ENCODE results near the gene ADAMTSL4.

ADAMTSL4 gene

DNA sequence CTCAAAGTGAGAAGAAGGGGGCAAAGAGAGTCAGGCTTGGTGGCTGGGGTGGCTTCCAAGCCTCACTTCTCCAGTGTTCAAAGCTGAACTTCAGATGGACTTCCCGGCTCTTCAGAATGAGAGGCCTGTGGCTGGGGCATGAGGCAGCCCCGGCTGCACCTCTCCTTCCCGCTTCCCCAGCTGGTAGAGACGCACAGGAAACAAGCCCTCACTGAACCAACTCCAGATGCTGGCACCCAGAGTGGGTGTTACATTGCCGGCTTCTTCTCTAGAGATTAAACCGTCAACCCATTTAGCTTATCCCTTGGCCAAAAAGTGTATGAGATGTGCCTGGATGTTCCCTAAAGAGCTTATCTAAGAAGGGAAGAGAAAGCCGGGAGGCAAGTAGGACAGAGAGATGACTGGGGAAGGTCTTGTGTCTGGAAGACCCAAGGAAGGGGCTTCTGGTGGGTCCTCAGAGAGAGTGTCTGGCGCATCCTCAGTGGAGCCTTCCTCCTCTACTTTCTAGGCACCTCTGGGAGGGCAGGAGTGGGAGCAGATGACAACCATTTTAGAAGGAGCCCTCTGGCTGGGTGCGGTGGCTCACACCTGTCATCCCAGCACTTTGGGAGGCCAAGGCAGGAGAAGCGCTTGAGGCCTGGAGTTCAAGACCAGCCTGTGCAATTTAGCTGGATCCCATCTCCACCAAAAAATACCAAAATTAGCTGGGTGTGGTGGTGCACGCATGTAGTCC is 2.0 kb downstream of the ADAMTSL4 start:
- Histone ChIP-seq H3K79me2 (ENCODE audit: control insufficient read depth, insufficient read depth, low read length) (no peaks in the 10 kb centered on the region), H3K27ac (ENCODE audit: low read depth, low read length) (peak overlapping the region; percentile 23), H3K4ac (ENCODE audit: low read depth, low read length) (no peak overlapping the region), H2BK5ac (ENCODE audit: low read length) (no peak overlapping the region), H3K56ac (ENCODE audit: low read length) (no peak overlapping the region), H2BK120ac (ENCODE audit: low read depth, low read length) (no peak overlapping the region), H3K36me3 (ENCODE audit: control insufficient read depth, insufficient read depth, low read length) (no peaks in the 10 kb centered on the region), H3K23ac (ENCODE audit: low read length) (no peak overlapping the region), H3K4me2 (ENCODE audit: low read length) (no peak overlapping the region), H2AK5ac (ENCODE audit: low read length) (no peak overlapping the region), H4K8ac (ENCODE audit: low read depth, low read length) (no peak overlapping the region), H3K27me3 (ENCODE audit: insufficient read depth, low read length, poor library complexity) (no peaks in the 10 kb centered on the region), H3K9ac (ENCODE audit: low read length) (no peak overlapping the region), H3K18ac (ENCODE audit: low read length) (no peak overlapping the region), H3K4me1 (ENCODE audit: control insufficient read depth, low read depth, low read length) (no peaks in the 10 kb centered on the region), H3K4me3 (ENCODE audit: low read length) (no peak overlapping the region), H4K5ac (ENCODE audit: low read length) (no peak overlapping the region), H3K79me1 (ENCODE audit: low read length) (no peaks in the 10 kb centered on the region), H2BK15ac (replicated peaks; ENCODE audit: low read depth) (no peak overlapping the region)
- no peak for DNase-seq
- no CpG with 5 or more reads among the region's 11 CpGs for WGBS (ENCODE audit: extremely low coverage, insufficient coverage, low lambda C conversion rate)

DNA sequence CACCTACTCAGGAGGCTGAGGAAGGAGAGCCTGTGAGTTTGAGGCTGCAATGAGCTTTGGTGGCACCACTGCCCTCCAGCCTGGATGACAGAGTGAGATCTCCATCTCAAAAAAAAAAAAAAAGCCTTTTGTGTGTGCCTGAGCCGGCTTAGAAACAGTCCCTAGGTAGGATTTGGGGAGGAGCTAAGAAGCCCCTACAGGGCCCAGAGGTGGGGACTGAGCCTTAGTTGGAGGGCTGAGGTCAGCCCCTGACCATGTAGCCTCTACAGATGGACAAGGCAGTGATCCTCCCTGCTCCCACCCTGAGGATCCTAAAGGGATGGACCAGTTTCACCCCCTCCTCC is 2.5 kb downstream of the ADAMTSL4 start:
- Histone ChIP-seq H2BK15ac (replicated peaks; ENCODE audit: low read depth) (no peak overlapping the region), H3K27me3 (ENCODE audit: insufficient read depth, low read length, poor library complexity) (no peaks in the 10 kb centered on the region), H3K18ac (ENCODE audit: low read length) (no peak overlapping the region), H4K5ac (ENCODE audit: low read length) (no peak overlapping the region), H2BK120ac (ENCODE audit: low read depth, low read length) (no peak overlapping the region), H3K79me2 (ENCODE audit: control insufficient read depth, insufficient read depth, low read length) (no peaks in the 10 kb centered on the region), H3K27ac (ENCODE audit: low read depth, low read length) (no peak overlapping the region), H4K8ac (ENCODE audit: low read depth, low read length) (no peak overlapping the region), H3K9ac (ENCODE audit: low read length) (no peak overlapping the region), H3K4ac (ENCODE audit: low read depth, low read length) (no peak overlapping the region), H2AK5ac (ENCODE audit: low read length) (no peak overlapping the region), H3K79me1 (ENCODE audit: low read length) (no peaks in the 10 kb centered on the region), H3K4me3 (ENCODE audit: low read length) (no peak overlapping the region), H3K4me2 (ENCODE audit: low read length) (no peak overlapping the region), H3K4me1 (ENCODE audit: control insufficient read depth, low read depth, low read length) (no peaks in the 10 kb centered on the region), H3K23ac (ENCODE audit: low read length) (no peak overlapping the region), H3K56ac (ENCODE audit: low read length) (no peak overlapping the region), H3K36me3 (ENCODE audit: control insufficient read depth, insufficient read depth, low read length) (no peaks in the 10 kb centered on the region), H2BK5ac (ENCODE audit: low read length) (no peak overlapping the region)
- WGBS (ENCODE audit: extremely low coverage, insufficient coverage, low lambda C conversion rate): no CpG with 5 or more reads among the region's 1 CpG
- no peak for DNase-seq

DNA sequence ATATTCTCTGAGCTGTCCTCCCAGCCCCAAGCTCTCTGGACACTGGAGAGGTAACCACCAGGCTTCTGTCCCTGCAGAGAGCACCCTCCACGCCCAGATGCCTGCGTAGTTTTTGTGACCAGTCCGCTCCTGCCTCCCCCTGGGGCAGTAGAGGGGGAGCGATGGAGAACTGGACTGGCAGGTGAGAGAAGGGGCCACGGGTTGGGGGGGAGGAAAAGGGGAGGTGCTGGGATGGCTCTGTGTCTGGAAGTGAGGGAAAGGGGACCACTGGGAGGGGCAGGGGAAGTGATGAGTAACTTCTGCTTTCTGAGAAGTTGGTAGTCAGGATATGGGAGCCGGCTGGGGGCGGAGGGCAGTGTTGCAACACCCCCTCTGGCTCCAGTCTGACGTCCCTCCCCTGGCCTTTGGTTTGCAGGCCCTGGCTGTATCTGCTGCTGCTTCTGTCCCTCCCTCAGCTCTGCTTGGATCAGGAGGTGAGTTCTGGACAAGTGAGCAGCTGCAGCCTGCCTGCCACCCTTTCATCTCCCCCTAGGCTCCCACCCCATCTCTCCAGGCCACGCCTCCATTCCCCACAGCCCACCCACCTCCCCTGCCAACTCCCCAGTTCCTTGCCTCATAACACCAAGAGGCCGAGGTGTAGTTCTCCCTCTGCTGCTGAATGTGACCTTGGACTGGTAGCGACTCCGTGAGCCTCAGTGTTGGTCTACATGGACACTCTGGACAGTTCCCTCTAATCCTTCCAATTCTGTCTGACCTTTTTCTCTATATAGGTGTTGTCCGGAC is 3.1 kb downstream of the ADAMTSL4 start:
- WGBS (ENCODE audit: extremely low coverage, insufficient coverage, low lambda C conversion rate): no CpG with 5 or more reads among the region's 13 CpGs
- no peak overlapping the region for H3K4me3 ChIP-seq (ENCODE audit: low read length)
- H3K36me3 ChIP-seq (ENCODE audit: control insufficient read depth, insufficient read depth, low read length): no peaks in the 10 kb centered on the region

GRCh38 chr1:150552911-150553289 is 3.7 kb downstream of the ADAMTSL4 start:
- no peaks in the 10 kb centered on the region for H3K27me3 ChIP-seq (ENCODE audit: insufficient read depth, low read length, poor library complexity)
- H3K9ac ChIP-seq (ENCODE audit: low read length): no peak overlapping the region
- no peak overlapping the region for H3K4me2 ChIP-seq (ENCODE audit: low read length)
- H3K23ac ChIP-seq (ENCODE audit: low read length): no peak overlapping the region
- no peak overlapping the region for H4K8ac ChIP-seq (ENCODE audit: low read depth, low read length)
- H3K4me1 ChIP-seq (ENCODE audit: control insufficient read depth, low read depth, low read length): no peaks in the 10 kb centered on the region
- H3K27ac ChIP-seq (ENCODE audit: low read depth, low read length): no peak overlapping the region
- no peak overlapping the region for H2AK5ac ChIP-seq (ENCODE audit: low read length)
- H3K18ac ChIP-seq (ENCODE audit: low read length): no peak overlapping the region
- H3K79me1 ChIP-seq (ENCODE audit: low read length): no peaks in the 10 kb centered on the region
- no peak overlapping the region for H2BK5ac ChIP-seq (ENCODE audit: low read length)
- no peak for DNase-seq
- H3K4me3 ChIP-seq (ENCODE audit: low read length): no peak overlapping the region
- no peak overlapping the region for H4K5ac ChIP-seq (ENCODE audit: low read length)
- H3K56ac ChIP-seq (ENCODE audit: low read length): peak overlapping the region; percentile 15
- no peak overlapping the region for H3K4ac ChIP-seq (ENCODE audit: low read depth, low read length)
- H3K36me3 ChIP-seq (ENCODE audit: control insufficient read depth, insufficient read depth, low read length): no peaks in the 10 kb centered on the region
- no CpG with 5 or more reads among the region's 12 CpGs for WGBS (ENCODE audit: extremely low coverage, insufficient coverage, low lambda C conversion rate)
- no peaks in the 10 kb centered on the region for H3K79me2 ChIP-seq (ENCODE audit: control insufficient read depth, insufficient read depth, low read length)
- H2BK120ac ChIP-seq (ENCODE audit: low read depth, low read length): no peak overlapping the region
- H2BK15ac ChIP-seq (replicated peaks; ENCODE audit: low read depth): no peak overlapping the region

More for the DNA sequence above, 3.1 kb downstream of the ADAMTSL4 start:
- Histone ChIP-seq H3K9ac (ENCODE audit: low read length) (no peak overlapping the region), H2BK120ac (ENCODE audit: low read depth, low read length) (no peak overlapping the region), H3K4me2 (ENCODE audit: low read length) (no peak overlapping the region), H3K79me1 (ENCODE audit: low read length) (no peaks in the 10 kb centered on the region), H4K5ac (ENCODE audit: low read length) (no peak overlapping the region), H2BK15ac (replicated peaks; ENCODE audit: low read depth) (no peak overlapping the region), H3K56ac (ENCODE audit: low read length) (peak overlapping the region; percentile 6), H3K4ac (ENCODE audit: low read depth, low read length) (no peak overlapping the region), H3K27ac (ENCODE audit: low read depth, low read length) (no peak overlapping the region), H3K27me3 (ENCODE audit: insufficient read depth, low read length, poor library complexity) (no peaks in the 10 kb centered on the region), H3K23ac (ENCODE audit: low read length) (no peak overlapping the region), H4K8ac (ENCODE audit: low read depth, low read length) (no peak overlapping the region), H2AK5ac (ENCODE audit: low read length) (no peak overlapping the region), H3K18ac (ENCODE audit: low read length) (no peak overlapping the region), H3K79me2 (ENCODE audit: control insufficient read depth, insufficient read depth, low read length) (no peaks in the 10 kb centered on the region), H3K4me1 (ENCODE audit: control insufficient read depth, low read depth, low read length) (no peaks in the 10 kb centered on the region), H2BK5ac (ENCODE audit: low read length) (no peak overlapping the region)
- DNase-seq: peak; percentile 77

- no peak for DNase-seq
- Histone ChIP-seq H3K36me3 (ENCODE audit: control insufficient read depth, insufficient read depth, low read length) (no peaks in the 10 kb centered on the region), H3K56ac (ENCODE audit: low read length) (peak overlapping the region; percentile 15), H4K5ac (ENCODE audit: low read length) (no peak overlapping the region), H3K4me2 (ENCODE audit: low read length) (no peak overlapping the region), H2BK120ac (ENCODE audit: low read depth, low read length) (no peak overlapping the region), H3K27ac (ENCODE audit: low read depth, low read length) (no peak overlapping the region), H2BK5ac (ENCODE audit: low read length) (no peak overlapping the region), H3K79me1 (ENCODE audit: low read length) (no peaks in the 10 kb centered on the region), H3K23ac (ENCODE audit: low read length) (no peak overlapping the region), H3K18ac (ENCODE audit: low read length) (no peak overlapping the region), H3K4ac (ENCODE audit: low read depth, low read length) (no peak overlapping the region), H3K79me2 (ENCODE audit: control insufficient read depth, insufficient read depth, low read length) (no peaks in the 10 kb centered on the region), H3K27me3 (ENCODE audit: insufficient read depth, low read length, poor library complexity) (no peaks in the 10 kb centered on the region), H3K4me3 (ENCODE audit: low read length) (no peak overlapping the region), H4K8ac (ENCODE audit: low read depth, low read length) (no peak overlapping the region), H2BK15ac (replicated peaks; ENCODE audit: low read depth) (no peak overlapping the region), H3K4me1 (ENCODE audit: control insufficient read depth, low read depth, low read length) (no peaks in the 10 kb centered on the region), H3K9ac (ENCODE audit: low read length) (no peak overlapping the region), H2AK5ac (ENCODE audit: low read length) (no peak overlapping the region)
- no CpG with 5 or more reads among the region's 23 CpGs for WGBS (ENCODE audit: extremely low coverage, insufficient coverage, low lambda C conversion rate)
These were observed 4.3 kb downstream of the ADAMTSL4 start for GRCh38 chr1:150553392-150554085.
